ENCODE results near the gene RALA.

- no peak for TF ChIP-seq CTCF (IDR thresholded peaks at IDR 0.05)
- TF ChIP-seq EZH2 (IDR thresholded peaks at IDR 0.05): no peak
These were observed 20.8 kb downstream of the RALA start for GRCh38 chr7:39644170-39644569.
